CD4-positive, CD25-positive, alpha-beta regulatory T cell (primary cell): ENCODE results near the gene WWOX. TPM values are rescaled to one million over a fixed set of nuclear protein-coding genes. Genes with fewer than 3 reads are reported as not detected.

ENCODE experiments used
- ATAC-seq, 2 donors: fragments of 150-1000 bp; cut with Tn5 transposase; one replicate each; pipeline ENCODE4 v1.10.0; 2021; ENCODE audit warnings: low read depth in 2 of 2, moderate number of reproducible peaks in 2 of 2, moderate library complexity in 1 of 2
- DNase-seq, 3 donors: peaks; one replicate each; pipeline versions ENCODE4 v3.0.0 to v3.0.0-alpha.2; 2012 to 2022; ENCODE audit warnings: mixed read lengths in 1 of 3
- H3K27ac ChIP-seq: one replicate; pipeline ENCODE4 v1.7.0; 2013; ENCODE audit warnings: mild to moderate bottlenecking, low read length; ENCODE audit not compliant: insufficient read depth, poor library complexity, severe bottlenecking
- H3K27me3 ChIP-seq: one replicate; pipeline ENCODE4 v1.7.0; 2013; ENCODE audit warnings: low read length; ENCODE audit not compliant: control insufficient read depth, insufficient read depth
- H3K36me3 ChIP-seq: one replicate; pipeline ENCODE4 v1.7.0; 2013; ENCODE audit warnings: mild to moderate bottlenecking, low read length, moderate library complexity; ENCODE audit not compliant: control insufficient read depth, insufficient read depth
- H3K4me1 ChIP-seq: 2 replicates; pipeline ENCODE4 v1.7.0; 2013; ENCODE audit warnings: mild to moderate bottlenecking, low read length; ENCODE audit not compliant: insufficient read depth, control insufficient read depth, poor library complexity, severe bottlenecking
- H3K4me3 ChIP-seq: one replicate; pipeline ENCODE4 v1.7.0; 2013; ENCODE audit warnings: low read depth, mild to moderate bottlenecking, low read length, moderate library complexity
- H3K9me3 ChIP-seq, 2 experiments: 1 replicate in 1 of 2; 2 replicates in 1 of 2; pipeline ENCODE4 v1.7.0; 2013; ENCODE audit warnings: low read length in 2 of 2, mild to moderate bottlenecking in 1 of 2, moderate library complexity in 1 of 2; ENCODE audit not compliant: control insufficient read depth in 2 of 2
- H3K27ac Mint-ChIP-seq, 3 donors: one replicate each; pipeline ENCODE4 v1.8.0; 2020 to 2022; ENCODE audit warnings: mild to moderate bottlenecking in 3 of 3, mixed read lengths in 3 of 3, moderate library complexity in 2 of 3
- H3K27me3 Mint-ChIP-seq: one replicate; pipeline ENCODE4 v1.8.0; 2022; ENCODE audit warnings: mild to moderate bottlenecking, mixed read lengths
- H3K36me3 Mint-ChIP-seq: one replicate; pipeline ENCODE4 v1.8.0; 2020; ENCODE audit warnings: mixed read lengths
- H3K4me1 Mint-ChIP-seq, 4 donors: one replicate each; pipeline ENCODE4 v1.8.0; 2020 to 2022; ENCODE audit warnings: mixed read lengths in 4 of 4, mild to moderate bottlenecking in 1 of 4
- H3K4me3 Mint-ChIP-seq, 4 donors: one replicate each; pipeline ENCODE4 v1.8.0; 2020 to 2022; ENCODE audit warnings: mild to moderate bottlenecking in 4 of 4, mixed read lengths in 4 of 4, moderate library complexity in 3 of 4
- H3K9me3 Mint-ChIP-seq, 7 donors: one replicate each; pipeline ENCODE4 v1.8.0; 2020 to 2022; ENCODE audit warnings: mixed read lengths in 7 of 7, mild to moderate bottlenecking in 3 of 7, moderate library complexity in 2 of 7
- polyA plus RNA-seq, 4 donors: library from polyadenylated mRNA; unstranded; fragments of 300-500 nt; fragmentation: Illumina TruSeq; gene quantifications; one replicate each; pipeline ENCODE4 v1.2.3, GENCODE V29; 2021
- total RNA-seq: library from RNA; stranded (reverse); gene quantifications from one replicate; pipeline ENCODE4 v1.2.3, GENCODE V29; 2022

Gene WWOX
- total and polyA plus RNA-seq, 5 donors from 2014 or later = 10.3 to 18.6 (median 12.8) TPM

DNA sequence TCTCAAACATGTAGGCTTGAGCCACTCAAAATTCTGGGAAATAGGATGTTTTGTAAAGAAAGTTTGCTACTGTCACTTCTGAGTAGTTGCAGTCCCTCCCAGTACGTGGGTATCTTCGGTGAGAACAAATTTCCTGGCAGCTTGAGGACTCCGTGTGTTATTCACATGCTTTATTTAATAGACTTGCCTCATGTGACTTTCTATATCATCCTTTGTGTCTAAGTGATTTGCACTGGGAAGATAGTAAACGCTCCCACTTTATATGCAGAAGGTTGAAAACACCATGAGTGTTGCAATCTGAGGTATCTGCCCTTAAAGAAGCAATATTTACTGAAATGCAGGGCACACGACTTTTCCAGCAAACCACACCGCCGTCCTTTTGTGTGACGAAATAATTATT, 857.4 kb downstream of the WWOX start:
- DNase-seq (no peak), ATAC-seq (no peak)
- Histone ChIP-seq H3K9me3 (no peaks in the 10 kb centered on the region), H3K27ac (no peak overlapping the region), H3K27me3 (no peaks in the 10 kb centered on the region), H3K4me3 (peak overlapping the region; percentile 34), H3K4me1 (no peaks in the 10 kb centered on the region), H3K36me3 (no peaks in the 10 kb centered on the region)
- Mint-ChIP-seq H3K4me3 (peak overlapping the region in 1 of 4 donors; percentile 55), H3K27ac (peak overlapping the region in 1 of 3 donors; percentile 82), H3K27me3 (no peaks in the 10 kb centered on the region), H3K9me3 (peaks cover 0 to 7% (median 0%) of the 10 kb centered on the region in 7 donors), H3K36me3 (peaks cover 3% of the 10 kb centered on the region), H3K4me1 (peaks cover 5 to 21% (median 9%) of the 10 kb centered on the region in 4 donors)

DNA sequence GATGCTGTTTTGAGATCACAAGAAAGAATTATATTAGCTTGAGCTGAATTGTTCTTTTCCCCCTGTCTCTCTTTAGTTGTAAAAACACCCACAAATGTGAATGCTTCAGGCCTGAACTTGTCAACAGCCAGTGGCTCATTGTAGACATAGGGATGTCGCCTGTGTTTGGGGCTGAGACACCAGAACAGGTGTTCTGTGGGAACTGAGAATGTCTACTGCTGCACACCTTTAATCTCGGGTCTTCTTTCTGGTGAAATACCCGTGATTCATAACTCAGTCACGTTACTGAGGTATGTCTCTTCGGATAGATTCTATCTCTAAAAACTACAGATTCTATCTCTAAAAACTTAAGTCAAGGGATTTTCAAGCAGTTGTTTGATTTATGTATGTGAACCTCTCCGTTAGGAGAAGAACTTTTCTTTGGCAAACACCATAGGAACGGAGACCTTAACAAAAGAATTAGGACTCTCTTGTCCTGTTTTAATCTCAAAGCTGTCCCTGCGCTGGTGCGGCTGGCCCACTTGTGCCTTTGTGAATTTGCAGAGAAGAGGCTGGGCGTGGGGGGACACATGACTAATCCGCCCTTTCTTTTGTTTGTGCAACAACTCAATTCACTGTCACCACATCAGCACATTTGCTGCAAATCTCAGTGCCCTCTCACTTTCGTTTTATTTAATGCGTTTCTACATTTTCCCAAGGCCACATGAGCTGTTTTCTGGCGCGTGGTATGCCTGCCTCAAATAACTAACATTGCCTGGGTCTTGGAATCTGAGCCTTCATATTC, 858.1 kb downstream of the WWOX start:
- Mint-ChIP-seq H3K4me1 (peaks cover 3 to 21% (median 9%) of the 10 kb centered on the region in 4 donors), H3K27ac (peak overlapping the region in 1 of 3 donors; percentile 82), H3K27me3 (no peaks in the 10 kb centered on the region), H3K4me3 (peak overlapping the region; percentile 20 to 55 (median 28)), H3K36me3 (peaks cover 3% of the 10 kb centered on the region), H3K9me3 (peaks cover 0 to 9% (median 0%) of the 10 kb centered on the region in 7 donors)
- no peaks in the 10 kb centered on the region for H3K27me3 ChIP-seq
- H3K4me1 ChIP-seq = no peaks in the 10 kb centered on the region
- peak overlapping the region; percentile 34 for H3K4me3 ChIP-seq
- H3K9me3 ChIP-seq = no peaks in the 10 kb centered on the region
- peak in 1 of 3 donors; percentile 40 for DNase-seq
- peak; percentile 38 to 45 for ATAC-seq
- no peaks in the 10 kb centered on the region for H3K36me3 ChIP-seq
- H3K27ac ChIP-seq = no peak overlapping the region

DNA sequence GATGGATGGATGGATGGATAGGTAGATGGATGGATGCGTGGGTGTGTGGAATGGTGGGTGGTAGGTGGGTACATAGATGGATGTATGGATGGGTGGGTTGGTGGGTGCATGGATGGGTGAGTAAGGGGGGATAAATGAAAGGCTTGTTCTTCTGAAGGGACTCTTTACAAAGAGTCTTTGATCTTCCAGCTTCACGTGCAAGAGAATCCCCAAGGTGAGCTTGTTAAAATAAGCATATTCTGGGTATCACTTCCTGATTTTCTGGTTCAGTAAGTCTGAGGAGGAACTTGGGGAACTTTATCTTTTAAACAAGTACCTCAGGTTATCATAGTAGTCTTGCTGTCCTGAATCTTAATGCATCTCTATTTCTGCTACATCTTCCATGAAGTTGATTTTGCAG, 862.0 kb downstream of the WWOX start:
- DNase-seq (no peak), ATAC-seq (no peak)
- H3K27ac Mint-ChIP-seq = no peak overlapping the region
- Histone ChIP-seq H3K4me1 (no peaks in the 10 kb centered on the region), H3K4me3 (no peak overlapping the region), H3K27me3 (no peaks in the 10 kb centered on the region), H3K36me3 (no peaks in the 10 kb centered on the region), H3K27ac (no peak overlapping the region), H3K9me3 (no peaks in the 10 kb centered on the region)
- H3K36me3 Mint-ChIP-seq = no peaks in the 10 kb centered on the region
- no peaks in the 10 kb centered on the region for H3K27me3 Mint-ChIP-seq
- peaks cover 5 to 25% (median 10%) of the 10 kb centered on the region in 4 donors for H3K4me1 Mint-ChIP-seq
- H3K9me3 Mint-ChIP-seq = peaks cover 0 to 12% (median 6%) of the 10 kb centered on the region in 7 donors
- H3K4me3 Mint-ChIP-seq = no peak overlapping the region

DNA sequence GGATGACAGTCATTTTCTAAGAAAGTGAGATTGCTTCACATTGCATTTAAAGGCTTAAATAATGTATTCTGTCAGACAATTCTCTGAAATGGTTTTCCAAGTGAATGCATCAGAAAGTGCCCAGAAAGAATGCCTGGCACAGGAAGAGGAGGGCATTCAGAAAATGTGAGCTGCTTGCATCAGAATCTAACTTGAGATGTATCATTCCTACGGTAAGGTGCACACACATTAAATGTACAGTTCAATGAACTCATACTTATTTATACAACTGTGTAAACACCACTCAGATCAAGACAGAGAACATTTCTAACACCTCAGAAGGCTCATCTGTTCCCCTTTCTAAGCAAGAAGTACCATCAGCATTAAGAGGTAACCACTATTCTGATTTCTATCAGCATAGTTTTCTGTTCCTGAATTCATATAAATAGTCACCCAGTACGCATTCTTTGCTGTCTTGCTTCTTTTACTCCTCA, 863.0 kb downstream of the WWOX start:
- ATAC-seq = peak in 1 of 2 donors; percentile 31

DNA sequence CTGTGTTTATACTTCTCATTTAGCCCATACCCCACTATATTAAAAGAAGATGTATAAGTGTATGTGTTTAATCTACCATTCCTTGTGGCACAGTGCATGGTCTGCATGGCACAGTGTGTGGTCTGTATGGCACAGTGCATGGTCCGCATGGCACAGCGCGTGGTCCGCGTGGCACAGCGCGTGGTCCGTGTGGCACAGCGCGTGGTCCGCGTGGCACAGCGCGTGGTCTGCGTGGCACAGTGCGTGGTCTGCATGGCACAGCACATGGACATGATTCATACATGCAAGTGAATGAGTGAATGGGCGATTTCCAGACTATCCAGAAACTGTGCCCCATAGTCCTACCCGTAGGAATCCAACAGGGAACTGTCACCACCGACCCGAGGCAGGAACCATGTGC, 868.5 kb downstream of the WWOX start:
- DNase-seq (no peak), ATAC-seq (no peak)
- Histone ChIP-seq H3K4me3 (no peak overlapping the region), H3K27me3 (no peaks in the 10 kb centered on the region), H3K36me3 (no peaks in the 10 kb centered on the region), H3K9me3 (no peaks in the 10 kb centered on the region), H3K4me1 (no peaks in the 10 kb centered on the region), H3K27ac (no peak overlapping the region)
- Mint-ChIP-seq H3K27ac (no peak overlapping the region), H3K27me3 (no peaks in the 10 kb centered on the region), H3K9me3 (peaks cover 0 to 7% (median 5%) of the 10 kb centered on the region in 7 donors), H3K4me1 (peaks cover 0 to 3% (median 2%) of the 10 kb centered on the region in 4 donors), H3K4me3 (no peak overlapping the region), H3K36me3 (no peaks in the 10 kb centered on the region)

More for the DNA sequence above, 863.0 kb downstream of the WWOX start:
- no peaks in the 10 kb centered on the region for H3K9me3 ChIP-seq
- Mint-ChIP-seq H3K27me3 (no peaks in the 10 kb centered on the region), H3K9me3 (peaks cover 0 to 12% (median 6%) of the 10 kb centered on the region in 7 donors), H3K36me3 (no peaks in the 10 kb centered on the region), H3K4me1 (peaks cover 0 to 19% (median 5%) of the 10 kb centered on the region in 4 donors), H3K27ac (no peak overlapping the region), H3K4me3 (no peak overlapping the region)
- H3K27me3 ChIP-seq = no peaks in the 10 kb centered on the region
- no peaks in the 10 kb centered on the region for H3K36me3 ChIP-seq
- DNase-seq = peak in 1 of 3 donors; percentile 24
- no peak overlapping the region for H3K4me3 ChIP-seq
- H3K4me1 ChIP-seq = no peaks in the 10 kb centered on the region
- no peak overlapping the region for H3K27ac ChIP-seq

DNA sequence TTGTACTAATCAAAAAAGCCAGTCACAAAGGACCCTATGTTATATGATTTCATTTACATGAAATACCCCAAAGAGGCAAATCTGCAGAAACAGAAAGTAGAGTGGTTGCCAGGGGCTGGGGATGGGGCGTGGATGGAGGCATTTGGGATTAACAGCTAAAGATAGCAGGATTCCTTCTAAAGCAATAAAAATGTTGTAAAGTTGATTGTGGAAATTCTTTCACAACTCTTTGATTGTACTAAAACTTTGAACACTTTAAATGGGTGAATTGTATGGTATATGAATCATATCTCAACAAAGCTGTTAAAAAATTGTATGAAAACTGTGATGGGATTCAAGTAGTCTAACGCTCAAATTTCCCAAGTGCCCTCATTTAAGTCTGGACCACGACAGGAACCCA, 870.3 kb downstream of the WWOX start:
- Mint-ChIP-seq H3K36me3 (no peaks in the 10 kb centered on the region), H3K4me1 (peaks cover 0 to 2% (median 0%) of the 10 kb centered on the region in 4 donors), H3K4me3 (no peak overlapping the region), H3K27ac (no peak overlapping the region), H3K9me3 (peaks cover 0 to 3% (median 0%) of the 10 kb centered on the region in 7 donors), H3K27me3 (no peaks in the 10 kb centered on the region)
- no peak overlapping the region for H3K4me3 ChIP-seq
- H3K27ac ChIP-seq = no peak overlapping the region
- DNase-seq (no peak), ATAC-seq (no peak)
- H3K36me3 ChIP-seq = no peaks in the 10 kb centered on the region
- no peaks in the 10 kb centered on the region for H3K27me3 ChIP-seq
- no peaks in the 10 kb centered on the region for H3K4me1 ChIP-seq
- H3K9me3 ChIP-seq = no peaks in the 10 kb centered on the region

DNA sequence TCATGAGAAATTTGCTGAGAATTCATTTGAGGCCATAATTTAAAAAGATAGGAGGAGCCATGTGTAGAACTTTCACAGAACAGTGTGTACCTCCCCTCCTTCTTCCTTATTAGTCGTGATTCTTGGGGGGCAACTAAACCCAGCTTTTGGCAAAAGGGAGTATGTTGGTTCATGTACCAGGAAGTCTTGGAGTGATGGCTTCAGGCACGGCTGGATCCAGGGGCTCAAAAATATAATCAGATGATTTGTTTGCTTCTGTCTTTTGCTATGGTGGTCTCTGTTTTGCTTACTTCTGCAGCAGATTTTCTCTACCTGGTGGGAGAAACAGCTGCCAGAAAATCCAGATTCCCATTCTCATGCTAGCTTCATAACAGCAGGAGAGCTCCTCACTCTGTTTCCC, 871.2 kb downstream of the WWOX start:
- Histone ChIP-seq H3K36me3 (no peaks in the 10 kb centered on the region), H3K27ac (no peak overlapping the region), H3K4me1 (no peaks in the 10 kb centered on the region), H3K27me3 (no peaks in the 10 kb centered on the region), H3K9me3 (no peaks in the 10 kb centered on the region), H3K4me3 (no peak overlapping the region)
- H3K9me3 Mint-ChIP-seq = peaks cover 0 to under 1% (median 0%) of the 10 kb centered on the region in 7 donors
- H3K27ac Mint-ChIP-seq = no peak overlapping the region
- peaks cover 0 to 2% (median 0%) of the 10 kb centered on the region in 4 donors for H3K4me1 Mint-ChIP-seq
- H3K4me3 Mint-ChIP-seq = no peak overlapping the region
- H3K36me3 Mint-ChIP-seq = no peaks in the 10 kb centered on the region
- no peak for ATAC-seq
- no peaks in the 10 kb centered on the region for H3K27me3 Mint-ChIP-seq
- DNase-seq = no peak
